ELF-1 (cell line): ENCODE data around the gene KLHL35.
"Not testable (repeated sequence)": the region's sequence is repeated elsewhere in the genome, so short reads cannot be mapped to it uniquely, and the experiment has no call there.

Experiments
- DNase-seq: peaks from one replicate; pipeline ENCODE4 v3.0.0-alpha.2; 2016; ENCODE audit warnings: low read depth, low spot score

Gene KLHL35

DNA sequence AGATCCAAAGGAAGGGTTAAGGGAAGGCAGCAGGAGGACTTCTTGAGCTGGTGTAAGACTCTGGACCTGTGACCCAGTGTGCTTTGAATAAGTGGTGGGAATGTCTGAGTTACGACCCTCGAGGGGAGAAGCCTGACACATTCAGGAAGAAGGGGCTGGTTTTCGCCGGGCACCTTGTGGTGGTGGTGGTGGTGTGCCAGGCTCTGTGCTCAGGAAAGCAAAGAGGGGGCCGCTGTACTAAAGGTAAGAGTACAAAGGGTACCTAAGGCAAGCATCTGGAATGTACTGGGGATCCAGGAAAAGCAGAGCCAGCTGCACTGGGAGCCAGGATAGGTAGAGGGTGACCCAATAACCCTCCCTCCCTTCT is 6.3 kb downstream of the KLHL35 start:
- no peak for DNase-seq

GRCh38 chr11:75425422-75425821 is 7.6 kb downstream of the KLHL35 start:
- peak; percentile 84 for DNase-seq

DNA sequence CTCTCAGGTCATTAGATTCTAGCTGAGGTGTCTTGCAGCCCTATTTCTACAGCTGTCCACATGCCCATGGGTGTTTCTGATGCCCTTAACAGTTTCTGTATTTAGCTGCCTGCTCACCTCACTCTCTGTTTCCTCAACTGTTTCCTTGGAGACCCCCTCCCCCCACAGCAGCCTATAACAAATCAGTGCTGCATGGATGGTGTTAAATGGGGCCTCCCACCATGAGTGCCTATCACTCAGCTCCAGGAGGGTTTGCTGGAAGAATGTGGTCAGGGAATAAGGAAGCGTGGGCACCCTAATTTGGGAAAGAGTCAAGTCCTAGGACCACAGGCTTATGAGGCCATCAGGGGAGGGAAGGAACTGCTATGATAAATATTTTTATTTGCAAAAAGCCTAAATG is 8.6 kb downstream of the KLHL35 start:
- no peak for DNase-seq

GRCh38 chr11:75423721-75424120 is 9.3 kb downstream of the KLHL35 start:
- DNase-seq, result no peak

- DNase-seq, result no peak
These were observed 10.5 kb downstream of the KLHL35 start for GRCh38 chr11:75422248-75423231.

DNA sequence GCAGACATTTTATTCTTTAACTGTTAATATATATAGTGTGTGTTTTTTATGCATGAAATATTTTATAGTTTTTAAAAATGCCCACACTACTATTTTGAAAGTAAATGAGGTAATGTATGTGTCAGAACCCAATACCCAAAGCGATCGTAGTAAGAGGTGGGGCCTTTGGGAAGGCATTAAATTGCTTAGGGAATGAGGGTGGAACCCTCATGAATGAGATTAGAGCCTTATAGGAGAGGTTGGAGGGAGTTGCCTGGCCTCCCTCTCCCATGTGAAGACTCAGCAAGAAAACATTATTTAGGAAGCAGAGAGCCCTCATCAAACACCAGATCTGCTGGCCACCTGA is 11.1 kb downstream of the KLHL35 start:
- DNase-seq, result no peak

- no peak for DNase-seq
These were observed 11.9 kb downstream of the KLHL35 start for GRCh38 chr11:75421035-75421602.

DNA sequence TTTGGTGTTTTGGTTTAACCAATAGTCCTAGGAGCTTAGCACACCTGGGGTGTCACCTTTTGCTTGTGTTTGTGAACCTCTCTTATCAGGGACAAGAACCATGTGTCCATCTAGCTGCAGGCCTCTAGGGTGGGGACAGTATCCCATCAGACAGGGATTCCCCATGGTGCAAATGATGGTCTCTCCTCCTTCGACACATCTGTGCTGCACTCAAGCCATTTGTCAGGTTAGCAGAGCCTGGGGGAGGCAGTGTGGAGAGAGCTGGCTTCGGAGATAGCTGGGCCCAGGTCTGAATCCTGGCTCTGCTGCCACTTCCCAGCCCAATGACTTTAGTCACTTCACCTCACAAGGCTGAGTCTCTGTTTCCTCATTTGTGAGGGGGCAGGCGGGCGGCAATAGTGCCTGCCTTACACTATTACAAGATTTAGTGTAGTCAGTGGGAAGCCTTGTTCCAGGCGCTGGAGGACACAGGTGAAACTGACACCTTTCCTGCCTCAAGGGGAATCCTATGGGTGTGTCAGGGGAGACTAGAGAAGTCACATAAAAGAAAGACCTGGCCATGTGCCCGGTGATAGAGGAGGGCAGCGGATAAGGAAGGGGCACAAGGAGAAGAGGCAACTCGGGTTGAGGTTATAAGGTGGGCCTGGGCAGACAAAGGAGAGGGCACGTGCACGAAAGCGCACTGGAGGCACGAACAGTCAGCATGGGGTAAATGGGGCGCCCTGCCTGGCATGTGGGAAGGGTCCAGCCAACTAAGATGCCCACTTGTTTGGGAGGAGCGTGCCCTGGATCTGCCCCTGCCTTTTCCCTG is 12.6 kb downstream of the KLHL35 start:
- no peak for DNase-seq

GRCh38 chr11:75413864-75414263 is 19.1 kb downstream of the KLHL35 start:
- no peak for DNase-seq

GRCh38 chr11:75413146-75413545 is 19.9 kb downstream of the KLHL35 start:
- DNase-seq, result not testable (repeated sequence)

DNA sequence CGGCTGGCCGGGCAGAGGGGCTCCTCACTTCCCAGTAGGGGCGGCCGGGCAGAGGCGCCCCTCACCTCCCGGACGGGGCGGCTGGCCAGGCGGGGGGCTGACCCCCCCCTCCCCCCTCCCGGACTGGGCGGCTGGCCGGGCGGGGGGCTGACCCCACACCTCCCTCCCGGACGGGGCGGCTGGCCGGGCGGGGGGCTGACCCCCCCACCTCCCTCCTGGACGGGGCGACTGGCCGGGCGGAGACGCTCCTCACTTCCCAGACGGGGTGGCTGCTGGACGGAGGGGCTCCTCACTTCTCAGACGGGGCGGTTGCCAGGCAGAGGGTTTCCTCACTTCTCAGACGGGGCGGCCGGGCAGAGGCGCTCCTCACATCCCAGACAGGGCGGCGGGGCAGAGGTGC is 23.0 kb downstream of the KLHL35 start:
- not testable (repeated sequence) for DNase-seq

DNA sequence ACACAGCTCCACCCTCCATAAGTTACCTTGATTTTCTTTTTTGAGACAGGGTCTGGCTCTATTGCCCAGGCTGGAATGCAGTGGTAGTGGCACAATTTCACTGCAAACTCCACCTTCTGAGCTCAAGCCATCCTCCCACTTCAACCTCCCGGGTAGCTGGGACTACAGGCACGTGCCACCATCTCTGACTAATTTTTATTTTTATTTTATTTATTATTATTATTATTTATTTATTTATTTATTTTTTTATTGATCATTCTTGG is 24.1 kb downstream of the KLHL35 start:
- no peak for DNase-seq

- DNase-seq, result no peak
These were observed 26.6 kb downstream of the KLHL35 start for GRCh38 chr11:75406338-75406777.

- DNase-seq, result no peak
These were observed 28.9 kb downstream of the KLHL35 start for GRCh38 chr11:75403983-75404658.

DNA sequence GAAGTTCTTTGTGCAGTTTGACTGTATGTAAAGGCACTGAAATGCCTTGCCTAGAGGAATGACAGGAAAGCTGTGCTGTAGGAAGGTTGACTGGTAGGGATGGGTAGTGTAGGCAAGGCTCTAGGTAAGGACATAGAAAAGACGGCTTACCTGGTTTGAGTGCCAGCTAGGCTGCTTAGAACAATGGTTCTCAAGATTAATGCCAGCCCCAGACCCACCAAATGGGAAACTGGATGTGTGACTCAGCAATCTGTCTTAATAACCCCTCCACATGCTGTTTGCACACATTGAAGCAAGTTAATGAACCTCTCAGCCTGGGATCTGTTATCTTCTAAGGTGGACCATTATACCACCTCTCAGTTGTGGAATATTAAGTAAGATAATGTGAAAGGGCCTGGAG is 30.0 kb downstream of the KLHL35 start:
- no peak for DNase-seq

GRCh38 chr11:75402002-75402773 is 30.8 kb downstream of the KLHL35 start:
- no peak for DNase-seq

- DNase-seq, result no peak
These were observed 32.7 kb downstream of the KLHL35 start for GRCh38 chr11:75400146-75400865.

- peak; percentile 95 for DNase-seq
These were observed 33.5 kb downstream of the KLHL35 start, which contains the start of gene RPS3 for GRCh38 chr11:75399344-75400145. Gene RPS3 (plus strand): TSS chr11:75399518. CDS start chr11:75399548, 30 bp downstream.

DNA sequence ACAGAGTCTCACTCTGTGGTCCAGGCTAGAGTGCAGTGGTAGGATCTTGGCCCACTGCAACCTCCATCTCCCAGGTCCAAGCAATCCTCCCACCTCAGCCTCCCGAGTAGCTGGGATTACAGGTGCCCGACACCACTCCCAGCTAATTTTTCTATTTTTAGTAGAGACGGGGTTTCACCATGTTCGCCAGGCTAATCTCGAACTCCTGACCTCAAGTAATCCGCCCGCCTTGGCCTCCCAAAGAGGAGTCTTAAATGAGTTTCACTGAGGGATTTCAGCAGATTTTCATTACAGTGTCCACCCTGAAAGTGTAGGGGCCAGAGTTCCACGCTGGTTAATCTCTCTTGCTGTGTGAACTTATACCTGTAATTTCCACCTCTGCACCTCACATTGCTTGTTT is 34.1 kb downstream of the KLHL35 start:
- no peak for DNase-seq
